ENCODE results near the gene PYGM. TPM values are rescaled to one million over a fixed set of nuclear protein-coding genes. Genes with fewer than 3 reads are reported as not detected.

Gene PYGM
- total RNA-seq, 1 experiment from 2014 or later, result 3.6 TPM

- no peak overlapping the region for H2BK12ac ChIP-seq (ENCODE audit: insufficient read length, low read depth, low read length)
- H4K91ac ChIP-seq (ENCODE audit: insufficient read length, low read depth, low read length), result no peak overlapping the region
- no peak overlapping the region for H3K4me2 ChIP-seq (ENCODE audit: insufficient read depth, insufficient read length, low read length)
- DNase-seq, result no peak
- H2AK5ac ChIP-seq (ENCODE audit: insufficient read length, low read length), result no peak overlapping the region
- H3K4me1 Mint-ChIP-seq, result peaks cover 38 to 49% of the 10 kb centered on the region in 2 experiments
- H4K8ac ChIP-seq (replicated peaks; ENCODE audit: insufficient read length, low read depth, low read length), result no peak overlapping the region
- no peak overlapping the region for H2BK15ac ChIP-seq (ENCODE audit: low read depth, low read length)
- H3K4me1 ChIP-seq (ENCODE audit: insufficient read depth, low read length), result no peaks in the 10 kb centered on the region; the same call in 1 of the 2 replicates
- no peak overlapping the region for H2AFZ ChIP-seq (ENCODE audit: low read length)
- H3K79me1 ChIP-seq (ENCODE audit: insufficient read depth, low read depth, low read length, poor library complexity, severe bottlenecking), result peaks cover 7% of the 10 kb centered on the region
- H2BK120ac ChIP-seq (ENCODE audit: low read depth, low read length, poor library complexity, severe bottlenecking), result no peak overlapping the region
- WGBS (ENCODE audit: extremely low coverage, insufficient read length, low lambda C conversion rate), result no CpG with 5 or more reads among the region's 6 CpGs
- H4K20me1 ChIP-seq (ENCODE audit: control insufficient read depth, insufficient read depth, insufficient read length), result peaks cover 3% of the 10 kb centered on the region
- no peak for TF ChIP-seq CTCF (conservative IDR thresholded peaks at IDR 0.05)
- H3K9ac ChIP-seq (ENCODE audit: extremely low read depth, insufficient read length, low read length), result no peak overlapping the region
- peak overlapping the region in 1 of 3 experiments; percentile 23; a peak in 2 of 7 replicates for H3K27ac Mint-ChIP-seq
- no peaks in the 10 kb centered on the region for H3K27me3 ChIP-seq (ENCODE audit: insufficient read depth, low read length)
- H3K9me3 ChIP-seq (ENCODE audit: control insufficient read depth, low read depth, low read length), result no peaks in the 10 kb centered on the region
- peaks cover 77 to 97% (median 95%) of the 10 kb centered on the region in 3 experiments; a peak in 6 of 7 replicates for H3K36me3 Mint-ChIP-seq (ENCODE audit: insufficient read depth in 1 of 3, low read depth in 3 of 3)
- no peak overlapping the region for H3K14ac ChIP-seq (ENCODE audit: insufficient read depth, low read length)
- H3T11ph ChIP-seq (ENCODE audit: low read length), result no peak overlapping the region
- H3K23me2 ChIP-seq (ENCODE audit: insufficient read length, low read depth, low read length, poor library complexity, severe bottlenecking), result no peaks in the 10 kb centered on the region
- no peak overlapping the region for H4K5ac ChIP-seq (ENCODE audit: insufficient read length, low read depth, low read length)
- no peak overlapping the region for H2BK20ac ChIP-seq (ENCODE audit: low read depth, low read length, poor library complexity, severe bottlenecking)
- H3K56ac ChIP-seq (ENCODE audit: insufficient read length, low read depth, low read length), result no peak overlapping the region
- H3K79me2 ChIP-seq (ENCODE audit: insufficient read depth, low read length), result 0 out of 2 replicates have a peak, but pooled peaks cover 2% of the 10 kb centered on the region
- H3K18ac ChIP-seq (ENCODE audit: insufficient read length, low read depth, low read length), result no peak overlapping the region
- H3K27ac ChIP-seq (ENCODE audit: insufficient read length, low read depth, low read length), result no peak overlapping the region
- no peak overlapping the region for H2BK5ac ChIP-seq (ENCODE audit: insufficient read length, low read length)
- H3K4ac ChIP-seq (ENCODE audit: low read depth, low read length), result no peak overlapping the region
- no peak overlapping the region for H3K4me3 Mint-ChIP-seq
- no peak overlapping the region for H3K23ac ChIP-seq (ENCODE audit: insufficient read length, low read depth, low read length)
- no peaks in the 10 kb centered on the region for H3K9me3 Mint-ChIP-seq
- H3K27me3 Mint-ChIP-seq (ENCODE audit: low read depth), result no peaks in the 10 kb centered on the region
Measured at GRCh38 chr11:64768300-64768694, 8.5 kb upstream of the PYGM start.

All from H9 (cell line).